ENCODE measurements around the gene CBR3. TPM values are rescaled to one million over a fixed set of nuclear protein-coding genes. Genes with fewer than 3 reads are reported as not detected.

Gene CBR3
- total RNA-seq (1 to 10 TPM in 1 of 2 donors, under 1 TPM in 1; 0.23 to 5.1 TPM), polyA plus RNA-seq (1 to 10 TPM; 4.2 to 9.0 TPM)
- long read RNA-seq, donor 1, partial matches to known transcripts: 0 of 4 reads
- long read RNA-seq, donor 1, other reads (novel, unspliced or antisense): 0 of 4 reads
- long read RNA-seq, donor 2: 0 reads
- long read RNA-seq, donor 3: 0 reads
- long read RNA-seq, donor 4, partial matches to known transcripts: 0 of 1 reads
- long read RNA-seq, donor 4, other reads (novel, unspliced or antisense): 0 of 1 reads
- long read RNA-seq, donor 5: 0 reads

DNA sequence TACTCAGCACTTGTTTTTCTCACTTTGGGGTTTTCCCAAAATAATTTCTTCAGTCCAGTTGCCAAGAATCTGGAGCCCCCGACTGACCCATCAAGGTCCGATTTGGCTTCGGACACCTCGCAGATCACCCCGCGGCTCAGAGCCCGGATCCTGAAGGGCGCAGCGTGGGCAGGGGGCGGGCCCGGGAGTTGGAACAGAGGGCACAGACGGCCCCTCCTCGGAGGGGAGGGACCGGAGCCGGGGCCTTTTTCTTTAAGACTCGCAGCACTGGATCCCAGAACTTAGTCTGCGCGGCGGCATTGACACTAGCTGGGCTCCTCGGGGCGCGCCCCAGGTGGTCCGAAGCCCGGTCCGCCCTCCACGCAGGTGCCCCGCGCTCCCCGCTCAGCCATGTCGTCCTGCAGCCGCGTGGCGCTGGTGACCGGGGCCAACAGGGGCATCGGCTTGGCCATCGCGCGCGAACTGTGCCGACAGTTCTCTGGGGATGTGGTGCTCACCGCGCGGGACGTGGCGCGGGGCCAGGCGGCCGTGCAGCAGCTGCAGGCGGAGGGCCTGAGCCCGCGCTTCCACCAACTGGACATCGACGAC lies at the start of gene CBR3:
Gene CBR3 (plus strand): TSS at position 277 of the 588 bp plus-strand sequence. CDS start 114 bp downstream, at position 391.
- Histone ChIP-seq H3K36me3 (ENCODE audit: control insufficient read depth in 4 of 4, insufficient read depth in 4 of 4, low read length in 4 of 4) (no peaks in the 10 kb centered on the region), H3K9me3 (ENCODE audit: control insufficient read depth in 4 of 4, insufficient read depth in 3 of 4, low read length in 3 of 4) (no peaks in the 10 kb centered on the region), H3K9ac (ENCODE audit: insufficient read depth in 1 of 2, low read length in 2 of 2) (peak within 1 kb of the TSS; percentile 61 to 74), H3K27ac (ENCODE audit: low read depth in 1 of 2, low read length in 1 of 2) (peak within 1 kb of the TSS; percentile 86 to 87), H3K27me3 (ENCODE audit: control insufficient read depth in 3 of 3, insufficient read depth in 3 of 3, low read length in 2 of 3) (peaks cover 0 to 16% (median 5%) of the 10 kb centered on the region in 3 donors), H3K4me1 (ENCODE audit: control insufficient read depth in 5 of 5, insufficient read depth in 5 of 5, low read length in 5 of 5) (peaks cover 0 to 8% (median 0%) of the 10 kb centered on the region in 5 donors), H3K4me3 (peak within 1 kb of the TSS; percentile 41)
- DNase-seq (peak in 2 of 3 donors; percentile 25 to 50), ATAC-seq (ENCODE audit: insufficient read depth, low FRiP score) (peak; percentile 60)
- WGBS, 2 donors: 0% methylated on average over 44 to 53 of the region's 53 CpGs
- TF ChIP-seq, protein P1, sequence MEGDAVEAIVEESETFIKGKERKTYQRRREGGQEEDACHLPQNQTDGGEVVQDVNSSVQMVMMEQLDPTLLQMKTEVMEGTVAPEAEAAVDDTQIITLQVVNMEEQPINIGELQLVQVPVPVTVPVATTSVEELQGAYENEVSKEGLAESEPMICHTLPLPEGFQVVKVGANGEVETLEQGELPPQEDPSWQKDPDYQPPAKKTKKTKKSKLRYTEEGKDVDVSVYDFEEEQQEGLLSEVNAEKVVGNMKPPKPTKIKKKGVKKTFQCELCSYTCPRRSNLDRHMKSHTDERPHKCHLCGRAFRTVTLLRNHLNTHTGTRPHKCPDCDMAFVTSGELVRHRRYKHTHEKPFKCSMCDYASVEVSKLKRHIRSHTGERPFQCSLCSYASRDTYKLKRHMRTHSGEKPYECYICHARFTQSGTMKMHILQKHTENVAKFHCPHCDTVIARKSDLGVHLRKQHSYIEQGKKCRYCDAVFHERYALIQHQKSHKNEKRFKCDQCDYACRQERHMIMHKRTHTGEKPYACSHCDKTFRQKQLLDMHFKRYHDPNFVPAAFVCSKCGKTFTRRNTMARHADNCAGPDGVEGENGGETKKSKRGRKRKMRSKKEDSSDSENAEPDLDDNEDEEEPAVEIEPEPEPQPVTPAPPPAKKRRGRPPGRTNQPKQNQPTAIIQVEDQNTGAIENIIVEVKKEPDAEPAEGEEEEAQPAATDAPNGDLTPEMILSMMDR (IDR thresholded peaks at IDR 0.05; ENCODE audit: control extremely low read depth, extremely low read depth): no peak

DNA sequence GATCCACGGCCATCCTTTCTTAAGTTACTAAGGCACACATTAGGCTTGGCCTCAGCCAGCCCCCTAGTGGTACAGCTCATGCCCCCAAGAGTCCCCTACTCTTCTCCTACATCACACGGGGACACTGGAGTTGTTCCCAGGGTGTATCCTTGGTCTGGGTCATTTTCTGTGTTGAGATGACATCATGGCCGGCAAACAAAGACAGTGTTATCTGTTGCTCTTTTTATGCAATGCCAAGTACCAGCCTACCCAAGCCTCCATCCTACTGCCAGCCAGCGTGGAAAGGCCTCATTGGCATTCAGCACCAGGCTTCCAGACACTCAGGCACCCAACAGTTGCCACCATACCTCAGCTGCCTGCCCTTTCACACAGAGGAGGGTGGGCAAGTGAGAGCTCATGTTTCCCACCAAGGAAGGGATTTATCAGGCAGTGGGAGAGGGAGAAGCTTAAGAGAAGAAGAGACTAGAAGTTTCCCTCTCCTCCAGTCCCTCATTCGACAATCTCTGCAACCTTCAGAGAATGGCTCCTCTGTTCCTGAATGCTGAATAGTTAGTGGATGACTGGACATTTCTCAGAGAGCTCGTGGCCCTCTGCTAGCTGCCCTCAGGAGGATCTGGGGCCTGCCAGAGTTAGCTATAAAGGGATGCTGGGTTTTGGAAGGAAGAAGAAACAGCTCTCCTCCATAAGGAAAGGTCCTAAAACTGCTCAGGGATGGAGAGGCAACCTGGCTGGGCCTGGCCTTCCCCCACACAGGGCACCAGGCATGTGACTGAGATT lies 47.3 kb upstream of the CBR3 start:
- Histone ChIP-seq H3K36me3 (ENCODE audit: control insufficient read depth in 4 of 4, insufficient read depth in 4 of 4, low read length in 4 of 4) (no peaks in the 10 kb centered on the region), H3K4me1 (ENCODE audit: control insufficient read depth in 5 of 5, insufficient read depth in 5 of 5, low read length in 5 of 5) (no peaks in the 10 kb centered on the region), H3K27ac (ENCODE audit: low read depth in 1 of 2, low read length in 1 of 2) (no peak overlapping the region), H3K9ac (ENCODE audit: insufficient read depth in 1 of 2, low read length in 2 of 2) (no peak overlapping the region), H3K9me3 (ENCODE audit: control insufficient read depth in 4 of 4, insufficient read depth in 3 of 4, low read length in 3 of 4) (no peaks in the 10 kb centered on the region), H3K27me3 (ENCODE audit: control insufficient read depth in 3 of 3, insufficient read depth in 3 of 3, low read length in 2 of 3) (no peaks in the 10 kb centered on the region), H3K4me3 (no peak overlapping the region)
- WGBS, 2 donors: 79 to 89% methylated on average over 6 of the region's 6 CpGs
- TF ChIP-seq, protein P1 (IDR thresholded peaks at IDR 0.05; ENCODE audit: control extremely low read depth, extremely low read depth): no peak
- DNase-seq (no peak), ATAC-seq (ENCODE audit: insufficient read depth, low FRiP score) (no peak)

DNA sequence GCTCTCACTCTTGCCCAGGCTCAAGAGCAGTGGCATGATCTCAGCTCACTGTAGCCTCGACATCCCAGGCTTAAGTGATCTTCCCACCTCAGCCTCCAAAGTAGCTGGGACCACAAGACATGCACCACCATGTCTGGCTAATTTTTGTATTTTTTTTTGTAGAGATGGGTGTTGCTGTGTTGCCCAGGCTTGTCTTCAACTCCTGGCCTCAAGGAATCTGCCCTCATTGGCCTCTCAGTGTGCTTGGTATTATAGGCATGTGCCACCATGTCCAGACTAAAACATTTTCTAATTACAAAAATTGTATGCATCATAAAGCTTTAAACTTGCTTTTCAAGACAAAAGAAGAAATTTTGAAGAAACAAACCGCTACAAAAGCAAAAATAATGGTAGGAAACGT lies 44.9 kb upstream of the CBR3 start:
- H3K4me1 ChIP-seq (ENCODE audit: control insufficient read depth in 5 of 5, insufficient read depth in 5 of 5, low read length in 5 of 5): no peaks in the 10 kb centered on the region
- no peaks in the 10 kb centered on the region for H3K36me3 ChIP-seq (ENCODE audit: control insufficient read depth in 4 of 4, insufficient read depth in 4 of 4, low read length in 4 of 4)
- ATAC-seq (ENCODE audit: insufficient read depth, low FRiP score) (no peak), DNase-seq (no peak)
- 80 to 94% methylated on average over 3 of the region's 3 CpGs for WGBS, 2 donors
- no peak overlapping the region for H3K9ac ChIP-seq (ENCODE audit: insufficient read depth in 1 of 2, low read length in 2 of 2)
- no peak overlapping the region for H3K27ac ChIP-seq (ENCODE audit: low read depth in 1 of 2, low read length in 1 of 2)
- peaks cover 0 to 4% (median 0%) of the 10 kb centered on the region in 4 donors for H3K9me3 ChIP-seq (ENCODE audit: control insufficient read depth in 4 of 4, insufficient read depth in 3 of 4, low read length in 3 of 4)
- TF ChIP-seq, protein P1 (IDR thresholded peaks at IDR 0.05; ENCODE audit: control extremely low read depth, extremely low read depth): no peak
- no peaks in the 10 kb centered on the region for H3K27me3 ChIP-seq (ENCODE audit: control insufficient read depth in 3 of 3, insufficient read depth in 3 of 3, low read length in 2 of 3)
- H3K4me3 ChIP-seq: no peak overlapping the region

Data from lung (tissue), 16 donors.